Activated CD4-positive, alpha-beta T cell treated with anti-CD3 and anti-CD28 coated beads for 1 hour (primary cell): ENCODE results near the gene ARHGAP1.

Experiments used
- DNase-seq: peaks from one replicate; pipeline ENCODE4 v3.0.0-alpha.2; 2020

ARHGAP1 gene

DNA sequence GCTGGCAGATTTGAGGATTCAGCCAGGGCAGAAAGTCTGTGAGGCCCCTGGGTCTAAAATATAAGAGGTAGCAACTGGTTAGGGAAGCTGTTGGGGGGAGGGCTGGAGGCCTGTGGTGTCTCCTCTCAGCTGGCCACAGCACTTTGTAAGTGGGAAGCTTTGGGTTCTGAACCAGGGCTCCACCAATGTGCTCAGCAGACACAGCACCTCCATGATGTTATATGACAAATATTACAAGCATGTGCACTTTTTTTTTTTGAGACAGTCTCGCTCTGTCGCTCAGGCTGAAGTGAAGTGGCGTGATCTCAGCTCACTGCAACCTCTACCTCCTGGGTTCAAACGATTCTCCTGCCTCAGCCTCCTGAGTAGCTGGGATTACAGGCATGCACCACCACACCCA is 8.0 kb downstream of the ARHGAP1 start:
- DNase-seq: no peak

GRCh38 chr11:46690702-46691101 is 9.7 kb downstream of the ARHGAP1 start:
- no peak for DNase-seq

DNA sequence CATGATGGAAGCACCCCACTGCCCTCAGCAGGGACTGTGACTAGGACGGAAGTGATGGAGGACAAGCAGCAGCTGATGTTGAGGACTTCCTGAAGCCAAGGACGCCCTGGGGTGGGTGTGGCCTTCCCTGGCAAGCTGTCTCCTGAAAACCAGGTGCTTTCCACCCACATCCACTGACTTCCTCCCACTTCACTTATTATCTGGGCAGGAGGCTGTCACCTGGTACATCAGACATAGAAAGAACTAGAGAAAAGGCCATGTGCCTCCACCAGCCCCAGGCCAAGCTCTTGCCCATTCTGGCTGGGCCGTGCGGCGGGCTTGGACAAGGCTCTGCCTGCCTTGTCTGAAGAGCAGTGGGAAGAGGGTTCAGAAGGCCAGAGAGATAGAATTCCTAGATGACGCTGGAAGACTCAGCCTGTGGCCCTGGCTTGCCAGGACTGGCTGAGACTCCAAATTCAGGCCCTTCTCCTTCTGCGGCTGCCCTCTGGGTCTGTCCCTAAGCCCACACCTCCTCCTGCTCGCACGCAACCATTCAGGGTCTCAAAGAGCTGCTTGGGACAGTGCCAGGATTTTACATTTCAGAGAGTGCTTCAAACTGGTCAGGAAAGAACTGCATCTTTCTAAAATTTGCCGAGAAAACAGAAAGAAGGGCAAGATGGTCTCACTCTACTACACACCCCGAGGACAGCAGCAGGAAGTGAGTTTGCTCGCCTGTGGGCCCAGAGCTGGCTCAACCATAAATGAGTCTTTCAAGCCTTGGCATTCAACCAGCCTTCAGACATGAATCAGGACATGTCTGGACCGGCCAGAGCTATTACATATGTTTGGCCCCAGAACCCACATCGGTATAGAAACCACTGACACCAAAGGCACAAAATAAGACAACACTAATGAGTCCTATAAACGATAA is 13.3 kb downstream of the ARHGAP1 start:
- DNase-seq: no peak

GRCh38 chr11:46684367-46684766 is 16.1 kb downstream of the ARHGAP1 start:
- DNase-seq: no peak

DNA sequence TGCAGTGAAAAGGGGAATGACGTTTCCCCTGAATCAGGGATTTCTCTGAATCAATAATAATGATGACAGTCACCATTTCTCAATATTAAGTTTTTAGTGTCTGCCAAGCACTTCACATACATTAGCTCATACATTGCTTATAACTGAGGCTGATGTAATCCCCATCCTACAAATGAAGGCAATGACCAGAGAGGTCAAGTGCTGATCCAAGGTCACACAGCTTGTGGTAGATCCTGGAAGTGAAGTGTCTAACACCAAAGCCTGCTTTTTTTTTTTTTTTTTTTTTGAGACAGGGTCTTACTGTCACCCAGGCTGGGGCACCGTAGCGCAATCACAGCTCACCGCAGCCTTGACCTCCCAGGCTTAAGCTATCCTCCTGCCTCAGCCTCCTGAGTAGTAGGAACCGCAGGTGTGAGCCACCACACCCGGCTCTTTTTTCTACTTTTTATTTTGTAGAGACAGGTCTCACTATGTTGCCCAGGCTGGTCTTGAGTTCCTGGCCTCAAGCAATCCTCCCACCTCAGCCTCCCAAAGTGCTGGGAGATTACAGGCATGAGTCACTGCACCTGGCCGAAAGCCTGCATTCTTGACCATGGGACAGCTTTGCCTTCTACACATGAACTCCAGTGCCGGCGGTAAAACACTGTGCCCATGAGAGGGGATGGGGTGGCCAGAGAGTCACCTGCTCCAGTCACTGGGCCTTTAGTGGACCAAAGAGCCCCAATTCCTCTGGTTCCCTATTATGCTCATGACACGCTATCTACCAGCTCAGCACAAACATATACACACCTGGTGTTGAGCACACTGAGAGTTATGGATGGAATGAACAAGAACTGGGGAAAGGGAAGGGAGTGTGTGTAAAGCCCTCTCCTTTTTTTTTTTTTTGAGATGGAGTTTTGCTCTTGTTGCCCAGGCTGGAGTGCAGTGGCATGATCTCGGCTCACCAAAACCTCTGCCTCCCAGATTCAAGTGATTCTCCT is 17.4 kb downstream of the ARHGAP1 start:
- DNase-seq: no peak

- no peak for DNase-seq
Measured at GRCh38 chr11:46681814-46682213, 18.6 kb downstream of the ARHGAP1 start.

DNA sequence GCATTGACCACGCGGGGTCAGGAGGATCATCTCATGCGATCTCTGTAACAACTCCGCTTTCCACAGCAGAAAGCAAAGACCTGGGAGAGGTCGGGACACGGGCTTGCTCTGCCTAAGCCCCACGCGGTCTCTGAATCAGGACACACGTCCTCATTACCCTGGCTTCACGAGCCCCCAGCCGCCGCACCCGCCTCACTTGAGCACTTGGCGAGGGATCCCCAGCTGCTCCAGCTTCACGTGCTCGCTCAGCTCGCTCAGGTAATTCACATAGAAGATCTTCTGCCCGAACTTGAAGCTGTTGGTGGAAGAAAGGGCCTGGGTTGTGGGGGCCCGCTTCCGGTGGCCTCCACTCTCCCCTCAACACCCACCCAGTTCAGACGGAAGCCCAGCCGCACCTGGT is 19.6 kb downstream of the ARHGAP1 start:
- DNase-seq: no peak

DNA sequence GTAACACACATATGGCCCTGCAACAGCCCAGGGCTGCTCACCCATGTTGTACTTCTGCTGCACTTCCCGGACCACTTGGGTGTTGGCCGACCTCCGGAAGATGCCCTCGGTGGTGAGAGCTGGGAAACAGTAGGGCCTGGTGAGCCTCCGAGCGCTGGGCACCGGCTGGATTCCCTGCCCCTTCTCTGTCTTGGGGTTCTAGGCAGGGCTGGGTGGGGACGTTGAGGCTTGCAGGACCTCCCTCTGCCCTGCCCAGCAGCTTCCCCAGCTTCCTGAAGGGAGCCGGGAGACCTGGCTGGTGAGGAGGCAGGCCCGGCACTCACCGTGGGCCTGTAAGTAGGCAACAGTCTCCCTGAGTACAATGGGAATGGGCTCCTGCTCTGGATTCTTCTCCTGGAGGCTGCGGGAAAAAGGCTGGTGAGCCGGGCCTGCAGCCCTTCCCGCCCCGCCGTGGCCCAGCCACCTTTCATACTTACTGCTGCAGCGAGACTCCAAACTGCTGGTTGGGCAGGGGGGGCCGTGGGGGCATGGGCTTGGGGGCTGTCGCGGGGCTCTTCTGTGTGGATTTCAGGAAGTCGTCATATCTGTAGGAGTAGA is 20.2 kb downstream of the ARHGAP1 start:
- no peak for DNase-seq

- DNase-seq: no peak
Measured at GRCh38 chr11:46679241-46680163, 20.9 kb downstream of the ARHGAP1 start.

DNA sequence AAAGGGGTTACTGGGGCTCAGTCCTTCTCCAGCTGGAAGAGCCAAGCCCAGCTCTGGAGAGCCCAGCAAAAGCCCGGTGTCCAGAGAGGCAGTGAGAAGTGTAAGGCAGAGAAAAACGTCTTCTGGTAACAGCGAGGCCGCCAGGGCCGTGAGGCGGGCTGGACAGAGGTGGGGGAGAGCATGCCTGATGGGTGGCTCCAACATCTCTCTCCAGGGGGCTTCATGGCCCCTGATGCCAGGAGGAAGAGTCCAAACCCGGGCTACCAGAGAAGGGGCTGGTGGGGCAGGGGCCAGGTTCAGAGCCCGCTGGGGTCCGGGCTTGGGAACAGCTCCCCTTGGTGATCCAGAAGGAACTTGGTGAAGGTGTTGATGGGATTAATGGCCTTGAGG is 21.7 kb downstream of the ARHGAP1 start:
- no peak for DNase-seq

GRCh38 chr11:46677991-46678740 is 22.3 kb downstream of the ARHGAP1 start:
- DNase-seq: no peak

DNA sequence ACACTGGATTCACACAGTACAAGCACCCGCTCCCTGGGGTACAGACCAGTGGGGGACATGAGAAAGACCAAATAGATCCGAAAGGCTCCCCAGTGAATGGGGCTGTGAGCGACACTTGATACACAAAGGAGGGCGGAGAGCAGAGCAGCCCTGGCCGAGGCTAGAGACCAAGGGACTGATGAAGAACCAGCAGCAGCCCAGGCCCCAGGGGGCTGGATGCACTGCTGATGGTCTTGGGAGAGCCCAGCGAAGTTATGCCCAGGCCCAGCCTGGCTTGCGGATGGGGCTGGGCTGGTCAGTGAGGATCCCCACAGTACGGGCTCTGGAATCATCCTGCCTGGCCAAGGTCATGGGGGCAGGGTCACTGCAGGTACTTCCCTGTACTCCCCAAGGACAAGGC is 23.2 kb downstream of the ARHGAP1 start:
- DNase-seq: no peak

DNA sequence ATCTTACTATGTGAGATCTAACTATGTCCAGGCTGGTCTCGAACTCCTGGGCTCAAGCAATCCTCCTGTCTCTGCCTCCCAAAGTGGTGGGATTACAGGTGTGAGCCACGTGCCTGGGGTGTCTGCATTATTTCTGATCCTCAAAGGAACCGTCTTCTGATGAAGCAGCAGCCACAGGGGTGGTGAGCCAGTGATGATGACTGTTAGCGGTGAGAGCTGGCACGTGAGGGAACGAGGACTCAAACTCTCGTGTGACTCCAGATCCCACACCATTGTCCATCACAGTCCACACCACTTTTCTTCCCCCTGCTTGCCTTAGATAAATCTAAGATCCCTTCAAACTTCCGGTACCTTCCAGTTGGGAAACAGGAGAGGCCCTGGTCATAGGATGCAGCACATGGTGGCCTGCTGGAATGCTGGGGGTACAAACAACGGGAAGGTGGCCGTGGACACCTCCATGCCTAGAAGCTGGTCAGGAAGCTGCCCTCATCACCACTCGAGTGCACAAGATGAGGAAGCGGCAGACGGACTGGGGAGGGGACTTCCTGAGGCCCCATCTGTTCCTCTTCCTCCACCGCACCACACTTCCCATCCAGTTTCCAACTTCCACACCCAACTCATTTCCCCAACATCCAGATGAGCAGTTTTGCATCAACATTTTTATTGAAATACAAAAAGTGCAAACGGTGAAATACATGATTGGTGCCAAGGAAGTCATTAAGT is 23.8 kb downstream of the ARHGAP1 start:
- no peak for DNase-seq

GRCh38 chr11:46675949-46676348 is 24.5 kb downstream of the ARHGAP1 start:
- no peak for DNase-seq

GRCh38 chr11:46675288-46675851 is 25.0 kb downstream of the ARHGAP1 start:
- no peak for DNase-seq

GRCh38 chr11:46674463-46675287 is 25.7 kb downstream of the ARHGAP1 start:
- no peak for DNase-seq

DNA sequence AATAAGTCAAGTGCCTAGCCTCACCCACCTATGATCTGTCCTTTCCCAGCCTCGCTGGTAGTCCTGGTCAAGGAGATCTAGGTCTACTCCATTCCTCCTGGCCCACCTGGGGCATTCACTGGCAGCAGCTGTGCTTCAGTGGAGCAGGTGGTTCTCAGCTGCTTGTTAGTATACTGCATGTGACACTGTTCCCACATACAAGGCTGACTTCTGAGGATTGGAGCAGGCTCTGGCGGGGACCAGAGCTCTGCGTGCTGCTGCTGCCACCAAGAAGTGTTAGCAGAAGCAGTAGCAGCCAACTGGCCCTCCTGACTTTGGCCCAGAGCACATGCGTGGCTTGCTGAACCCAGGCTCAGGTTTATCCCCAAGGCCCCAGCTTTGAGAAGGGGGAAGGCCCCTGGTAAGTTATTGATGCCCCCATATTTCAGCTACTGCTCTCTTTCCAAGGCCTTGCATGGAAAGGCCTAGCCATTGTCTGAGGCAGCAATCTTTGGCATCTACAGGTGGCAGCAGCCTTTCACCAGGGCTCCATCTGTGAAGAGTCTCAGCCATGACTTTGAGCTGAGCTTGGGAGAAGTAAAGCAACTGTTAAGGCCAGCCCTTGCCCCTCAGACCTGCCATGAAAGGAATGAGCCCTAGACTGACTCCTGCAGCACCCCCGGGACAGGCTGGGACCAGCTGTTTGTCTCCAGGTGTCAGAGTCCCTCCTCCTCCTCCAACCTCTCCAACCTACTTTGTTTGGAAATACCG is 26.5 kb downstream of the ARHGAP1 start:
- DNase-seq: no peak

DNA sequence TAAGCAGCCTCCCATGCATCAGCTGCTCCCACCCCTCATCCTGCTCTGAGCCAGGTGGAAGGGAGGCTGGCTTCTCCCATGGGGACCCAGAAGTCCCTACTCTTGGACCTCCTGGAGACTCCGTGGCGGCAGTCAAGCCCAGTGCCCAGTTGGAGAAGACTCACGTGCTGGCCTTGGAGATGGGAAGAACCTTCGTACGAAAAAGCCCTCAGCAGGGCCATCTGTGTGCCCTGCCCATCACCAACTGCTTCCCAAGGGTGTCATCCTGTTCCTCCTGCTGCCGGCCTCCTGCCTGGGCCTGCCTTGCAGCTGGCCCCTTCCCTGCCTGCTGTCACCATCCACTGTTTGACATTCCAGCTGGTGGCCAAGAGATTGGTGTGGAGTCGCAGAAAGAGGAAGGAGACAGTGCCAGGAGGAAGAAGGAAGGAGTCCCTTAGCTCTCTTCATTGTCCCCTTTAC is 28.0 kb downstream of the ARHGAP1 start:
- no peak for DNase-seq

DNA sequence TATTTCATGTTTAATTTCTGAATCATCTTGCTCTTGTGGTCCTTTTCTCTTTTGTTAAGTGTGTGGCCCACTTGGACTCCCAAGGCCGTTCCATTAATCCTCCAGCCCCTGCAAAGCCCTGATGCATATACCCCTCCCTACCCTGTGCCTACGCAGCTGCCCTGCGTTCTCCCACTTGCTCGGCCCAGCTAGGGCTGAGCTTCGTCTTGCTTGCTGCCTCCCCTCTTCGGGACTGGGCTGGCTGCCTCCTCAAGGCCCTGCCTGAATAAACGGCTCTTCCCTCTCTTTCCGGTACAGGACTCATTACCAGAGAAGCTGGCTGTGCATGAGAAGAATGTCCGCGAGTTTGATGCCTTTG is 28.5 kb downstream of the ARHGAP1 start:
- DNase-seq: no peak
